Right atrium auricular region (tissue), 2 donors: Measurements from ENCODE around the gene ANKRD13B. TPM values are rescaled to one million over a fixed set of nuclear protein-coding genes. Genes with fewer than 3 reads are reported as not detected.

ENCODE experiments used
- DNase-seq: peaks from one replicate; pipeline ENCODE4 v3.0.0-alpha.2; 2019; ENCODE audit warnings: low spot score
- H3K27ac ChIP-seq, 2 donors: fragments of 200-600 bp; sonication (generic); 1 replicate in 1 of 2; 2 replicates in 1 of 2; pipeline ENCODE4 v1.5.1; 2016 to 2019
- H3K27me3 ChIP-seq, 2 donors: fragments of 200-600 bp; sonication (generic); one replicate each; pipeline versions ENCODE4 v1.5.1 to v1.6.0; 2017 to 2019
- H3K36me3 ChIP-seq: fragments of 200-600 bp; sonication (generic); one replicate; pipeline ENCODE4 v1.5.1; 2016
- H3K4me1 ChIP-seq, 2 donors: fragments of 200-600 bp; sonication (generic); one replicate each; pipeline versions ENCODE4 v1.5.1 to v1.6.0; 2017 to 2019
- H3K4me3 ChIP-seq, 2 donors: fragments of 200-600 bp; sonication (generic); 1 replicate in 1 of 2; 2 replicates in 1 of 2; pipeline ENCODE4 v1.5.1; 2017 to 2019; ENCODE audit warnings: mild to moderate bottlenecking in 1 of 2, moderate library complexity in 1 of 2
- H3K9me3 ChIP-seq, 2 donors: fragments of 200-600 bp; sonication (generic); one replicate each; pipeline ENCODE4 v1.5.1; 2019
- CTCF ChIP-seq, 2 donors: fragments of 200-600 bp; sonication (generic); IDR thresholded peaks; one replicate each; pipeline ENCODE4 v1.5.1; 2019; ENCODE audit warnings: antibody characterized with exemption in 2 of 2
- total RNA-seq, 2 donors: library from RNA; depleted of rRNA; stranded (reverse); fragments of >200 nt; gene quantifications; one replicate each; pipeline ENCODE4 v1.1.0, GENCODE V29; 2016

Gene ANKRD13B
- total RNA-seq, 2 donors from 2014 or later, result 6.6 to 8.3 TPM

- H3K27ac ChIP-seq, result peak overlapping the region in 1 of 2 donors; percentile 3
- DNase-seq, result no peak
- peaks cover 0 to 8% of the 10 kb centered on the region in 2 donors for H3K4me1 ChIP-seq
- no peak overlapping the region for H3K4me3 ChIP-seq
- H3K9me3 ChIP-seq, result no peaks in the 10 kb centered on the region
- H3K36me3 ChIP-seq, result peaks cover 24% of the 10 kb centered on the region
- H3K27me3 ChIP-seq, result no peaks in the 10 kb centered on the region
- no peak for TF ChIP-seq CTCF (IDR thresholded peaks at IDR 0.05)
Measured at GRCh38 chr17:29652976-29653375, 60.0 kb downstream of the ANKRD13B start.

- DNase-seq, result no peak
- no peak for TF ChIP-seq CTCF (IDR thresholded peaks at IDR 0.05)
- Histone ChIP-seq H3K9me3 (no peaks in the 10 kb centered on the region), H3K4me1 (peaks cover 0 to 8% of the 10 kb centered on the region in 2 donors), H3K27me3 (no peaks in the 10 kb centered on the region), H3K27ac (peak overlapping the region in 1 of 2 donors; percentile 19), H3K36me3 (peaks cover 21% of the 10 kb centered on the region), H3K4me3 (no peak overlapping the region)
Measured at GRCh38 chr17:29653995-29654714, 61.2 kb downstream of the ANKRD13B start.

DNA sequence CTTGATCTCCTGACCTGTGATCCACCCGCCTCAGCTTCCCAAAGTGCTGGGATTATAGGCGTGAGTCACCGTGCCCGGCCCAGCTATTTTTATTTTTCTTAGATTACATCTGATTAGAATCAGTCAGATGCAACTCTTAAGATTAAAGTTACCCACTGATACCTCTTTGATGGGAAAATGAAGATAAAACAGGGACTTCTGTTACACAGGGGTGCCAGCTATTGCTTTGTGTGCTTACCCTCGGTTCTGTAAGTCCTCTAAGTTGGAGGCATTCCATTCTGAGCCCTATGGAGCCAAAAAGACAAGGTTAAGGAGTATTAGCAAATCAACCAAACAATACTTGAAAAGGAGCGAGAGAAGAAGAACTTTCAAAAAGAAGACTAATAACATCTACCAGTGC, 62.4 kb downstream of the ANKRD13B start:
- DNase-seq, result no peak
- H3K27ac ChIP-seq, result no peak overlapping the region
- no peaks in the 10 kb centered on the region for H3K9me3 ChIP-seq
- TF ChIP-seq CTCF (IDR thresholded peaks at IDR 0.05), result no peak
- no peak overlapping the region for H3K4me3 ChIP-seq
- no peaks in the 10 kb centered on the region for H3K27me3 ChIP-seq
- H3K36me3 ChIP-seq, result peaks cover 21% of the 10 kb centered on the region
- H3K4me1 ChIP-seq, result peaks cover 0 to 8% of the 10 kb centered on the region in 2 donors

GRCh38 chr17:29659155-29659554, 66.2 kb downstream of the ANKRD13B start:
- peaks cover 0 to 30% of the 10 kb centered on the region in 2 donors for H3K4me1 ChIP-seq
- no peak for TF ChIP-seq CTCF (IDR thresholded peaks at IDR 0.05)
- no peaks in the 10 kb centered on the region for H3K9me3 ChIP-seq
- peaks cover 21% of the 10 kb centered on the region for H3K36me3 ChIP-seq
- no peak overlapping the region for H3K4me3 ChIP-seq
- H3K27me3 ChIP-seq, result no peaks in the 10 kb centered on the region
- DNase-seq, result no peak
- no peak overlapping the region for H3K27ac ChIP-seq

GRCh38 chr17:29661213-29661612, 68.3 kb downstream of the ANKRD13B start:
- DNase-seq, result no peak
- TF ChIP-seq CTCF (IDR thresholded peaks at IDR 0.05), result no peak
- no peaks in the 10 kb centered on the region for H3K9me3 ChIP-seq
- peaks cover 20% of the 10 kb centered on the region for H3K36me3 ChIP-seq
- no peaks in the 10 kb centered on the region for H3K27me3 ChIP-seq
- peak overlapping the region; percentile 44 to 58 for H3K27ac ChIP-seq
- peaks cover 0 to 35% of the 10 kb centered on the region in 2 donors for H3K4me1 ChIP-seq
- no peak overlapping the region for H3K4me3 ChIP-seq

DNA sequence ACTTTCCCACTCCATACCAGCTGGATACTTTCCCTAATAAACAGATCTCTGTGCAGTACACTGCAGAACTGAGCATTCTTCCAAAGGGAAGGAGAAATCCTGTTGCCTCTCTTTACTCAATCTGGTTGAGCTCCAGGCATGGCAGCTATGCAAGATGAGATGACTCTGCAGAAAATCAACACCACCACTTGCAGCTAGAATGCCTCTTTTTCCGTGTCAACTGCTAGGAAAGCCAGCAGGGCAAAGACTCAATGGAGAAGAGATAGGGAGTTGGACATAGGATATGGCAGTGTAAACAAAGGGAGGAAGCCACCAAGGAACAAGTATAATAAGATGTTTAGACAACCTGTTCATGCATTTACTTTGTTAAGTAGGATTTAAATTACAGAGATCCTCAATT, 70.2 kb downstream of the ANKRD13B start:
- peak overlapping the region; percentile 20 to 58 for H3K27ac ChIP-seq
- H3K36me3 ChIP-seq, result peaks cover 21% of the 10 kb centered on the region
- no peak for TF ChIP-seq CTCF (IDR thresholded peaks at IDR 0.05)
- H3K4me3 ChIP-seq, result no peak overlapping the region
- H3K27me3 ChIP-seq, result no peaks in the 10 kb centered on the region
- H3K4me1 ChIP-seq, result peaks cover 0 to 40% of the 10 kb centered on the region in 2 donors
- H3K9me3 ChIP-seq, result no peaks in the 10 kb centered on the region
- DNase-seq, result no peak
